Measurements from ENCODE around the gene FERMT2. TPM values are rescaled to one million over a fixed set of nuclear protein-coding genes. Genes with fewer than 3 reads are reported as not detected.

FERMT2 gene
- total RNA-seq, result 112 and 125 TPM in 2 replicates

GRCh38 chr14:52950898-52951680, at the start of gene FERMT2:
FERMT2 (minus strand) TSS chr14:52951050; CDS start chr14:52950568, 482 bp downstream.
- peak; percentile 52 for DNase-seq (ENCODE audit: low read depth, low spot score)

- DNase-seq (ENCODE audit: low read depth, low spot score), result no peak
Observed at GRCh38 chr14:52998376-52999015, 47.6 kb upstream of the FERMT2 start.

- DNase-seq (ENCODE audit: low read depth, low spot score), result no peak
Observed at GRCh38 chr14:52996493-52996892, 45.6 kb upstream of the FERMT2 start.

- DNase-seq (ENCODE audit: low read depth, low spot score), result no peak
Observed at GRCh38 chr14:52995998-52996397, 45.1 kb upstream of the FERMT2 start.

GRCh38 chr14:52992236-52992870, 41.5 kb upstream of the FERMT2 start:
- no peak for DNase-seq (ENCODE audit: low read depth, low spot score)

GRCh38 chr14:52988139-52988538, 37.3 kb upstream of the FERMT2 start:
- no peak for DNase-seq (ENCODE audit: low read depth, low spot score)

GRCh38 chr14:52987514-52987913, 36.7 kb upstream of the FERMT2 start:
- DNase-seq (ENCODE audit: low read depth, low spot score), result no peak

- DNase-seq (ENCODE audit: low read depth, low spot score), result no peak
Observed at GRCh38 chr14:52987042-52987441, 36.2 kb upstream of the FERMT2 start.

GRCh38 chr14:52977798-52978197, 26.9 kb upstream of the FERMT2 start:
- DNase-seq (ENCODE audit: low read depth, low spot score), result no peak

- DNase-seq (ENCODE audit: low read depth, low spot score), result no peak
Observed at GRCh38 chr14:52974406-52974805, 23.6 kb upstream of the FERMT2 start.

GRCh38 chr14:52961060-52961639, 10.3 kb upstream of the FERMT2 start:
- peak; percentile 32 for DNase-seq (ENCODE audit: low read depth, low spot score)

GRCh38 chr14:52960627-52961026, 9.8 kb upstream of the FERMT2 start:
- DNase-seq (ENCODE audit: low read depth, low spot score), result no peak

GRCh38 chr14:52954346-52955214, 3.7 kb upstream of the FERMT2 start:
- DNase-seq (ENCODE audit: low read depth, low spot score), result no peak

- DNase-seq (ENCODE audit: low read depth, low spot score), result peak; percentile 46
Observed at GRCh38 chr14:52951681-52952554, 1.1 kb upstream of the FERMT2 start.

- DNase-seq (ENCODE audit: low read depth, low spot score), result no peak
Observed at GRCh38 chr14:52950410-52950897, 396 bp downstream of the FERMT2 start.

- no peak for DNase-seq (ENCODE audit: low read depth, low spot score)
Observed at GRCh38 chr14:52949711-52950409, 990 bp downstream of the FERMT2 start.

- DNase-seq (ENCODE audit: low read depth, low spot score), result no peak
Observed at GRCh38 chr14:52949249-52949648, 1.6 kb downstream of the FERMT2 start.

- DNase-seq (ENCODE audit: low read depth, low spot score), result no peak
Observed at GRCh38 chr14:52948836-52949235, 2.0 kb downstream of the FERMT2 start.

- DNase-seq (ENCODE audit: low read depth, low spot score), result no peak
Observed at GRCh38 chr14:52948039-52948438, 2.8 kb downstream of the FERMT2 start.

Data from pulmonary artery endothelial cell (primary cell).